LNCaP clone FGC (cell line): Measurements from ENCODE around the gene MPST.

Source experiments
- DNase-seq: peaks from one replicate; pipeline ENCODE4 v3.0.0-alpha.2; 2011; ENCODE audit warnings: low read depth
- H3K4me3 ChIP-seq: 2 replicates; pipeline ENCODE4 v1.5.1; 2011; ENCODE audit warnings: mild to moderate bottlenecking, low read depth, low read length, control low read depth
- CTCF ChIP-seq: IDR thresholded peaks from 2 replicates; pipeline ENCODE4 v1.5.1; 2012; ENCODE audit warnings: mild to moderate bottlenecking; ENCODE audit not compliant: control insufficient read depth, insufficient read depth; ENCODE audit errors: extremely low read depth

The MPST gene

DNA sequence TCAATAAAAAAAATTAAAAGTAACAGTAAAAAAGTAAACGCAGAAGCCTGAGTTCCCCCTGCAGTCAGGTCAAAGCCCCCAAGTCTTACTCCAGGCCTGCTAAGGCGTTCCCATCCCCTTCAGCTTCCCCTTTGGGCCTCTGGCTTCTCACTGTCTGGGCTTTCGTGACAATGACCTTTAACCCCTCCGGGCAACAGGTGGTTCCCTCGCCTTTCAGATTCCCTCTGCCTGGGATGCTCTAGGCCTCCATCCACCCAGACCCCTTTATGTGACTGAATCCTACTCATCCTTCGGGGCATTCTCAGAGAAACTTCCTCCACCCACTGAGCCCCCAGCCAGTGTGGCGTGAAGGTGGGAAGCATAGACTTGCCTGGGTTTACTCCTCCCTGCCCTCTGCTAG is 8.0 kb downstream of the MPST start:
- no peak for DNase-seq
- no peak for TF ChIP-seq CTCF
- no peak overlapping the region for H3K4me3 ChIP-seq

DNA sequence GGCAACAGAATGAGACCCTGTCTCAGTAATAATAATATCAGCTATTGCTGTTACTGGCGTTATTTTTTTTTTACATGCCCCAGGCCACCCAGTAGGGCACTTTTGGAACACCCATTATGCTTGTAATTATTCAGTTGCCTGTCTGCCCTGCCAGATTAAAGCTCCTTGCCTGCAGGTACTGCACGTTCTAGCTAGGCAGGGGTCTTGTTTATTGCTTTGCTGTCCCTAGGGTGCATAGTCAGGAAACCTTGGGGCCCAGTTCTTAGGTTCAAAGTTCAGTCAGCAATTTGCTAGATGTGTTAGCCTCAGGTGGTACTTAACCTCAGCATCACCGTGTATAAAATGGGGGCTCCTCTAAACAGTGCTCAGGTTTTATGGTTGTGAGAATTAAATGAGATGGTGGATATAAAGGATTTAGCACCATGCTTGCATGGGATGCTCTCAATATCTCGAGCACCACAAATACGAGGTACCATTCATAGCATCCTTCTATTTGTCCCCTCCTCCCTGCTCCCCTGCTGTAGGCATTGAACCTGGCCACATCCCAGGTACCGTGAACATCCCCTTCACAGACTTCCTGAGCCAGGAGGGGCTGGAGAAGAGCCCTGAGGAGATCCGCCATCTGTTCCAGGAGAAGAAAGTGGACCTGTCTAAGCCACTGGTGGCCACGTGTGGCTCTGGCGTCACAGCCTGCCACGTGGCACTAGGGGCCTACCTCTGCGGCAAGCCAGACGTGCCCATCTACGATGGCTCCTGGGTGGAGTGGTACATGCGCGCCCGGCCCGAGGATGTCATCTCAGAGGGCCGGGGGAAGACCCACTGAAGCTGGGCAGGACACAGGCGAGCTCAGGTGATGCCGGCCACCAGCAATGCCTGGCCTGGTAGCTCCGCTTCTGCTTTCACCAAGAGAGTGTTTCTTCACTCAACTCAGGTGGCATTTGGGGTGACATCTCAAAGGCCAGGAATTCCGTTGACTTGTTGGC is 9.4 kb downstream of the MPST start:
- no peak for TF ChIP-seq CTCF
- DNase-seq: no peak
- H3K4me3 ChIP-seq: no peak overlapping the region

DNA sequence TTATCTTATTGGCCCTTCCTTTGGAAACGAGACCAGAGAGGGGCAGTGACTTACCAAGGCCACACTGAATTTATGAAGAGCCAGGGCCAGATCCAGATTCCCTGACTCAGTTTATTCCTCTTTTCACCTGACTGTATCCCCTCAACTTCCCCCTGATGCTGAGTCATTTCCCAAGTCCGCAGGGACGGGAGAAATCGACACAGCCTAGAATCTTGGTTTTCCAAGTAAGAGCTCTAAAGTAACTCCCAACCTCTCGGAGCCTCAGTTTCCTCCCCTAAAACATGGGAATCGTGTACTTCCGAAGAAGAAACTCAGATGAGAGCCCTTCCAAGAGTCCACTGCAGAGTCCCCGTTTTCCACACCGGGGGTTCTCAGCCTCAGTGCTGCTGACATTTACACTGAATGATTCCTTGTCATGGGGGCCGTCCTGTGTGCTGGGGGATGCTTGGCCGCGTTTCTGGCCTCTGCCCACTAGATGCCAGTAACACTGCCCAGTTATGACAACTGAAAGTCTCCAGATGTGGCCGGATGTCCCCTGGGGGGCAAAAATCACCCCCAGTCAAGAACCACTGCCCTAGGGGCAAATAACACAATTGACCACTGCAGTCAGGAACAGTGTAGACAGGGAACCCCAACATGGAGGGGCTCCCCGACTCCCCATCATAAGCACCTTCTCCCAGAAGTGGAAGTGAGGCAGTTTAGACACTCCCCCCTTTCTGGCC is 11.2 kb downstream of the MPST start:
- DNase-seq: no peak
- no peak for TF ChIP-seq CTCF

DNA sequence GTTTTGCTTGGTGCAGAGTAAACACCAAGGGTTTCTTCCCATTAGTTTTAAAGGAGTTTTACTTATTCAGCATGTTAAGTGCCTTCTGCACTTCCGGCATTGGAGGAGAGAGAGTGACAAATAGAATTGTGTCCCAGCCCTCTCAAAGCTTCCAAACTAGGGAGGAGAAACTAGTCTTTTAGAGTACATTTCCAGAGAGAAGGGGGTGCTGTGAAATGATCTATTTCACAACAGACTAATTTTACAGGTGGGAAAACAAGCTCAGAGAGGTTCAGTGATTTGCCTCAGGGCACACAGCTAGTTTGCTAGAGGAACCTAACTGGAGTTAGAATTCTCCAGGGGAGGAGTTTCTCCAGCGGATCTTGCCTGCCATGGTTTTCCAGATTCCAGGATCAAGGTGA is 12.6 kb downstream of the MPST start:
- H3K4me3 ChIP-seq: no peak overlapping the region
- TF ChIP-seq CTCF: no peak
- DNase-seq: no peak

More for the DNA sequence above, 11.2 kb downstream of the MPST start:
- no peak overlapping the region for H3K4me3 ChIP-seq

- no peak overlapping the region for H3K4me3 ChIP-seq
- no peak for TF ChIP-seq CTCF
- no peak for DNase-seq
These were observed 13.3 kb downstream of the MPST start for GRCh38 chr22:37032535-37033460.
